Activated CD4-positive, alpha-beta T cell treated with anti-CD3 and anti-CD28 coated beads, Interleukin-10, Interleukin-2, amounts not matched to agents 100 ng/mL and 50 ng/mL, durations not matched to agents 16 hours and 8 hours (primary cell): ENCODE results near the gene TEDC1.
A peak's percentile ranks its signal among the peaks of the same experiment; 100 is the strongest.

Experiments used
- DNase-seq: peaks from one replicate; pipeline ENCODE4 v3.0.0-alpha.2; 2020

TEDC1 gene

DNA sequence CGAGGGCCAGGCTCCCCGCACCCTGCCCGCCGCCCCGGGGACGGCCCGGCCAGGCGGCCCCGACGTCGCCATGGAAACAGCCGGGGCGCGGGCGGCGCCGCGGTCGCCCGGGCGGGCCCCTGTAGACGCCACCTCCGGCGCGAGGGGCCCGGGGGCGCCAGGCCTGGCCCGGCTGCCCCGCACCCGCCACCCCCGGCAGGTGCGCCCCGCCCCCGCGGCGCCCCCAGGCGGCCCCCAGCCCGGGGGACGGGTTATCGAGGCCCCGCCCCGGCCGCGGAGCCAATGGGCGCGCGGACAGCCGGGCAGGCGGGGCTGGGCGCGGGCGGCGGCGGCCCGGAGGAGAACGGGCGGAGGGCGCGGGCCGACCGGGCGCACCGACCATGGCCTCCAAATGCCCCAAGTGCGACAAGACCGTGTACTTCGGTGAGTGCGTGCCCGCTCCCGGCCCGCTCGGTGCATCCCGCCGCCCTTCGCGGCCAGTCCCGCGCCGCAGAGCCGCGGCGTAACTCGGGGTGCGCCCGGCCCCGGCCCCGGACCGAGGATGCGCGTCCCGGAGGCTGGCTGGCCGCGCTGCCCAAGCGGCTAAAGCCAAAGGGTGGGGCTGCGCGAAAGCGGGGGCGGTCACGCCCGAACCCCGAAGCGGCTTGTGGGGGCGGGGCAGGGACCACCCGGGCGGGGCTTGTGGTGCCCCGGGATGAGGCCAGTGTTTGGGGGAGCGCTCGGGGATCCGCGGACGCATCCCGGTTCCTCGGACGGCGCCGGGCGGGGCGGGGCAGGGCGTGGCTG is 16.4 kb upstream of the TEDC1 start, which contains the start of gene CRIP2:
Gene CRIP2, plus strand, starts transcription at position 339 of the 786 bp plus-strand sequence. Its CDS starts 42 bp downstream, at position 381.
- DNase-seq = no peak

- no peak for DNase-seq
Measured at GRCh38 chr14:105475269-105476096, 15.6 kb upstream of the TEDC1 start.

DNA sequence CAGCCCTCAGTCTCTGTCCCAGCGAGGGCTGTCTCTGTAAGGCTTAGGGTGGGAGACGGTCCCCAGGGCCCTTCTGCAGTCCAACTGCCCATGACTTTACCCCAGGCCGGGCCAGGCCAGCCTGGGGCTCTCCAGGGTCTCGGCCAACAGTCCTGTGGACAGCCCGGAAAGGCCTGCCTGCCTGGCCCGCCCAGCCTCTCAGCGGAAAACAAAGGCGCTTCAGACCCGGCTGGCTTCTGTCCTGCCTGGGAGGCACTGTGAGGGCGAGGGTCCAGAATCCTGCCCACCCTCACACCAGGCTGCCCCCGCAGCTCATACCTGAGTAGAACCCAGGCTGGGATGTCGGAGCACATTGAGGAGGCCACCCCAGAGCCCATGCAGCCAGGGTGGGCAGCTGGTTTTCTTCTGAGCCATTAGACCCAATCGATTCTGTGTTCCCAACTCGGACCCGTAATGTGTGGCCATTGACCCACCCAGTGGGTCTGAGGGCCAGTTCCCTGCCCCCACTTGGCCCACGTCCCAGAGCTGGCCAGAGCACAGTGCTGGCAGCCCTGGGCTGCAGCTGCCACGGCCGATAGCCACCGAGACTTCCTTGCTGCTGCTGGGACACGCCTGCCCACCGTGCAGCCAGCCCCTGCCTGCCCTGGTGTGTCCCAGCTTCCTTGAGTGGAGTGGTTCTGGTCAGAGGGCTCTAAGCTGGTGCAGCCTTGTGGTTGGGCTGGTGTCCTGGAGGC is 14.8 kb upstream of the TEDC1 start:
- no peak for DNase-seq

- no peak for DNase-seq
Measured at GRCh38 chr14:105476831-105477659, 14.0 kb upstream of the TEDC1 start.

GRCh38 chr14:105477660-105478397 is 13.2 kb upstream of the TEDC1 start:
- DNase-seq = no peak

DNA sequence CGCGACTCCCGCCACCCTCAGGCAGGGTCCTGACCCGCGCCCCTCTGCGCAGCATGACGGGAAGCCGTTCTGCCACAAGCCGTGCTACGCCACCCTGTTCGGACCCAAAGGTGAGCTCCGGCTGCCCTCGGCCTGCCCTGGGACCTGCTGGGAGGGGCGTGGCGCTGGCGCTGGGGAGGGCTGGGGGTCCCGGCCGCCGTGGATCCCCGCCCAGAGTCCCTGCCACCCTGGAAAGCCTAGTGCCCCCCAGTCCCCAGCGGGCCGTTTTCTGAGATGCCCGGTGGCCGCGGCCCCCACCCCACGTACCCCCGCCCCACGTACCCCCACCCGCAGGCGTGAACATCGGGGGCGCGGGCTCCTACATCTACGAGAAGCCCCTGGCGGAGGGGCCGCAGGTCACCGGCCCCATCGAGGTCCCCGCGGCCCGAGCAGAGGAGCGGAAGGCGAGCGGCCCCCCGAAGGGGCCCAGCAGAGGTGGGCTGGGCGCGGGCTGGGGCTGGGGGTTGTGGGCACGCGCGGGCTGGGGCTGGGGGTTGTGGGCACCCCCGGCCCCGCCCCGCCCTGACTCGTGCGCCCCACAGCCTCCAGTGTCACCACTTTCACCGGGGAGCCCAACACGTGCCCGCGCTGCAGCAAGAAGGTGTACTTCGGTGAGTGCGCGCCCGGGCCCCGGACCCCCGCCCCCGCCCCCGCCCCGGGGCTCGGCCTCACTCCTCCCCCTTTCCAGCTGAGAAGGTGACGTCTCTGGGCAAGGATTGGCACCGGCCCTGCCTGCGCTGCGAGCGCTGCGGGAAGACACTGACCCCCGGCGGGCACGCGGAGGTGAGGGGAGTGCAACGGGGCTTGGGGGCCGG is 12.4 kb upstream of the TEDC1 start:
- DNase-seq = no peak

DNA sequence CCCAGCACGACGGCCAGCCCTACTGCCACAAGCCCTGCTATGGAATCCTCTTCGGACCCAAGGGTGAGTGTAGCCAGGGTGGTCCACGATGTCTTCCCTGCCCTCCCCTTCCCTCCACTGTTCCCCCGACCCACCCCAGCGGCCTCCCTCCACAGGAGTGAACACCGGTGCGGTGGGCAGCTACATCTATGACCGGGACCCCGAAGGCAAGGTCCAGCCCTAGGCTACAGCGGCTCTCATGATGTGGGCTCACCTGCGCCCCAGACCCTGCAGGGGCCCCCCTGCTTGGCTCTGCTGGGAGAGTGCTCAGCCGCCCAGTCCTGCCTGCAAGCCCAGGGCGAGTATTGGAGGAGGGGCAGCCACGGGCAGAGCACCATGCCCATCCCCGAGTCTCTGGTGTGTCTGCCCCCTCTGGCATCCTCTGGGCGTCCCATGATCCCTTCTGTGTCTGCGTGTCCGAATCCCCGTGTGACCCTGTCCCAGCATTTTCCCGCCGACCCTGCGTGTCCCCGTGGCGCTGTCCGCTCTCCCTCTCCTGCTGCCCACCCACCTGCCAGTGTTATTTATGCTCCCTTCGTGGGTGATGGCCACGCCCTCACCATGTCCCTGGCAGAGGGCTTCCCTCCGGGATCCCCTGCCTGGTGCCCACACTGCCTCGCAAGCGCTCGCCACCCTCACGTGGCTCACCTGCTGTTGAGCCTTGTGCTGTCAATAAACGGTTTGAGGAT is 11.5 kb upstream of the TEDC1 start:
- no peak for DNase-seq

- DNase-seq = no peak
Measured at GRCh38 chr14:105480199-105480746, 10.8 kb upstream of the TEDC1 start.

DNA sequence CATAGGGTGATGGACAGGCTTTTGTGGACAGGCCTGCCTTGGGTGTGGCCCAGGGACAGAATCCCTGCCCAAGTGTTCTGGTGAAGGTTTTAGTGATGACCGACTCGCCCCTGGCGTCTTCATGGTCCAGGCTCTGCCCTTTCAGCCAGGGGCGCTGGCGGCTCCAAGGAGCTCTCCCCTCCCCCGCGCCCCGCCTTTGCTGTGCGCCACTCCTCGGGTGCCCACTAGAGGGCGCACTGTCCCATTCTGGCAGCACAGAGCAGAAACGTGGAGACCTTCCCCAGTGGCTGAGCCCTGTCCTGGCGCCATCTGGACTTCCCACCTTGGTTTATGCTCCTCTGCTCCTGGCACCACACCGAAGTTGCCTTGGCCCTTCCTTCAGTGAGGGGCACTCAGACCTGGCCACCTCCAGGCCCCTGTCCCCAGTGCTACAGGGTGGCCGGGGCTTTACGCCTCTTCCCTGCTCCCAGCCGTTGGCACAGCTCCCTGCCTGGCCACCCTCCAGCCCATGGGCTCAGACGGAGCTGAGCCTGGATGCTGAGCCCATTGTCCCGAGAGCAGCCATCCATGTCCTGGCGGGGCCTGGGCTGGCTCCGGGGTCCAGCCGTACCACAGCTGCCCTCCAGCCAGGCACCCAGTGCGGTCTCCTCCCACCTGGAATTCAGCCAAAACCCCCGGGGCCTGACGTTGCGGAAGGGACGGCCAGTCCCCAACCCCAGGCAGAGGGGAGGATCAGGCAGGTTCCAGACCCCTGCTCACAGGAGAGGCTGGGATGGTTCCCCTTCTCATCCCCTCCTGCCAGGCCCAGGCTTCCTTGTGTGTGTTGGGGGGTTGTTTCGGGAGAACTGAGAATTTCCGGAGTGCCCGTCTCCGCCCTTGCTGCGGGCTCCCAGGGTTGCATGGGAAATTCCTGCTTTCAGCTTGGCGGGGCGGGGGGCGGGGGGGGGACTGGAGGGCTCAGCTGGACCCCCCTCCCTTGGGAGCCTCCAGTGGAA is 9.9 kb upstream of the TEDC1 start:
- peak; percentile 92 for DNase-seq

DNA sequence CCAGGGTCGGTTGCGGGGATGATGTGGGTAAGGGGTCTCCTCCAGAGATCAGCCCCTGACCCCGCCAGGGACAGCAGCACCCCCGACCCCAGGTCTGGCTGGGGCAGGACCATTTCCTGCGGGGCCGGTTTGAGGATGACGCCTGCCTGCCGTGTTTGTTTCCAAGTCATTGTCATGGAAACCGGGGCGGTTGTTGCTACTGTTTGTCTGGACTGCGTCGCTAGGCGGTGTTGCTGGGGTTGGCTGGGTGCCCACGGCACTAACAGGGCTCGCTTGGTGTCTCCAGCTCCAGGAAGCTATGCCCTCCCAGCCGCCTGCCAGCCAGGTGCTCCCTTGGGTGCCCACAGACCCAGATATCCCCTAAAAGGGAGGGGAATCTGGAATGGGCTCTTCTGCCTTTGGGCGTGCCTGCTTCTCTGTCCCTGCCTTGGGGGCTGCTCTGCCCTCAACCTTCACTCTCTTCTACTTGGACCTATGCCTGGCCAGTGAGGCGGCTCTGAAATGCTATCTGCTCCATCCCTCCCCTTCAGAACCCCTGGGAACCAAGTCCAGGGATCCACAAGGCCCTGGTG is 9.1 kb upstream of the TEDC1 start:
- peak; percentile 96 for DNase-seq

DNA sequence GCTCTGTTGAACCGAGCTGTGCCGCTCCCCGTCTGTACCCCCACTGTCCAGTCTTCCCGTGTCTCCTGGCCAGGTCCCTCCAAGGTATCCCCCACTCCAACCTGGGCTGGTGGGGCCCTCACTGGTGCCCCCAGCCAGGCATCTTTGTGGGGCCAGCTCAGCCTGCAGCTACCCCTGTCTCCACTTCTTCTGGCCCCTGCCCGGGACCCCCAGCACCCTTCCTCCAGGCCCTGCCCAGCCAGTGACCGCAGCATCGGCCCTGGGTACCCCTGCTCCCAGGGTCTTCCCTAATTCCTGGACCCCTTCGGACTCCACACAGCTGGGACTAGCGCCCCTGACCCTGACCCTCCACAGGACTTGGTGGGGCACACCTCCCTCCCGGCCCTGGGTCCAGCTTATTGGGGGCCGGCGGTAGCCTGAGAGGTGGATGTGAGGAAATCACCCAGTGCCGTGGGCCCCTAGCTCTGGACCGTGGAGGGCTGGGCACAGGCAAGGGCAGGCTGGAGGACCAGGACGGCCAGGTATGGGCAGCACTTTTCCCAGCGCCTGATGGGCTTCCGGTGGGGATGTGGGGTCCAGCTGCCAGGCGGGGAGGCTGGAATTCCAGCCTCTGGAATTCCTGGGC is 8.4 kb upstream of the TEDC1 start:
- no peak for DNase-seq

GRCh38 chr14:105483300-105484068 is 7.6 kb upstream of the TEDC1 start:
- DNase-seq = no peak

DNA sequence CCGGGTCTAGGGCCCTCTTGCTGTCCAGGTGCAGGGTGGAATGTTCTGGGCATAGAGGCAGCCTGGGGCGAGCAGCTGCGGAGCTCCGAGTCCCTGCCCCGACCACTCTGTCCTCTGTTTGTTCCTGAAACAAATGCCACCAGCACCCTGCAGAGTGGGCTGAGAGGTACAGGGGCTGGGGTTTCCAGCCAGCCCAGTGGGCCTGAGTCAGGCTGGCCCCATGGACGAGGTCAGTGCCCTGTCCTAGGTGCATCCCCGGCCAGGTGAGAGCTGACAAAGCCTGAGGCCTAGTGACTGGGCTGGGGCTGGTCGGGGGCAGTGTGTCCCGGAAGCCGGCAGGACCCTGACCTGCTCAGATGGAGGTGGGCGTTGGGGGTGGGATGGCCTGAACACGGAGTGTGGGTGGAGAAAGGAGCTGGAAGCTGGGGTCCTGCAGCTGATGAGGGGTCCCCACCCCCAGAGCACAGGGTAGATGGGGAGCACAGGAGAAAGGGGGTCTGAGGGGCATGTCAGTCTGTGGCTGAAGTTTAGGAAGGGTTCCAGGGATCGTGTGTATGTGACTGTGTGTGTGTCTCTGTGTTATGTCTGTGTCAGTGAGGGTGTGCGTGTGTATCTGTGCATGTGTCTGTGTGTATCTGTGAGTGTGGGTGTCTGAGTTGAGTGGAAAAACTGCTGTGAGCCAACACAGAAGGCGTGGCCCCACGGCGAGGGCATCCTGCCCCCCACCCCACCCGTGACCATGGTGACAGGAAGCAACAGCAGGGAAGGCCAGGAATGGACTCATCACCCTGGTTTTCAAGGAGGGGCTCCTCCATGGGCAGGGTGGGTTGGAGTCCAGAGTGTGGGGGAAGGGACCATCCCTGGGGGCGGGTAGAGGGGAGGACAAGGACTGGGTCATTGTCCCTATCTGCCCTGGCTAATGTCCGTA is 6.7 kb upstream of the TEDC1 start:
- DNase-seq = no peak

DNA sequence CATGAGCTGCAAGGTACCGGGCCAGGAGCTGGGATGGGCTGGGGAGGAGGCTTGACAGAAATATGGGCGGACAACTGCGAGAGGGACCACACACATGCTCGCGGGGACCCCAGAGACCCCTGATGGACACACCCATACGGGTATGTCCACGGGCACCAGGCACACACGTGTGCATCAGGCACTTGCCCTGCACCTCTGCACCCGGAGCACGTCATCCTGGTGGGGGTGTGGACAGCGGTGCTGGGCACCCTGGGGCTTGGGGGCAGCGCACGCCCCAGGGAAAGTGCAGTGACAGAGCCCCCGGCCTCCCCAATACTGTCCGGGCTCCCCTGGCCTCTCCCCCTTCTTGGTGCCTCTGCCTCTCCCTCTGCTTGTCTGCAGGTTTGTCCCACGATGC is 6.1 kb upstream of the TEDC1 start:
- DNase-seq = no peak

DNA sequence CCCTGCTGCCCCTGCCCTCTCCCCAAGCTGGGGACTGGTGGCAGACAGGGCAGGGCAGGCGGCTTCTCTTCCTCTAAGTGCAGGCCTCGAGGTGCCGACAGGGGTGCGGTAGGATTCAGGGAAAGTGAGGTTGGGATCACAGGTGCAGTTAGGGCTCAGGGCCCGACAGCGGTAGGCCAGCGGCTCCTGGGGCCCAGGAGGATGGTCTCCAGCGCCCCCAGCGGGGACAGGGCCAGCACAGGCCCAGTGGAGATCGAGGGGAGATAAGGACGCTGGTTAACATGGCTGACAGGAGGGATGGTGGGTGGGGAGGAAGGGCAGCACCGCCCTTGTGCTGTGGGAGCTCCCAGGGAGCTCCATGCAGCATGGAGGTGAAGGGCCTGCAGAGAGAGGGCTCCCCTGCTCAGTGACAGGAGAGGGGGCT is 5.3 kb upstream of the TEDC1 start:
- DNase-seq = peak; percentile 62
